Fibroblast of skin of abdomen (primary cell): ENCODE measurements around the gene SERPINE1.

Experiments used
- DNase-seq: peaks from one replicate; pipeline ENCODE4 v3.0.0-alpha.2; 2013

SERPINE1 gene

GRCh38 chr7:101156866-101157589 is 30.1 kb downstream of the SERPINE1 start:
- no peak for DNase-seq

DNA sequence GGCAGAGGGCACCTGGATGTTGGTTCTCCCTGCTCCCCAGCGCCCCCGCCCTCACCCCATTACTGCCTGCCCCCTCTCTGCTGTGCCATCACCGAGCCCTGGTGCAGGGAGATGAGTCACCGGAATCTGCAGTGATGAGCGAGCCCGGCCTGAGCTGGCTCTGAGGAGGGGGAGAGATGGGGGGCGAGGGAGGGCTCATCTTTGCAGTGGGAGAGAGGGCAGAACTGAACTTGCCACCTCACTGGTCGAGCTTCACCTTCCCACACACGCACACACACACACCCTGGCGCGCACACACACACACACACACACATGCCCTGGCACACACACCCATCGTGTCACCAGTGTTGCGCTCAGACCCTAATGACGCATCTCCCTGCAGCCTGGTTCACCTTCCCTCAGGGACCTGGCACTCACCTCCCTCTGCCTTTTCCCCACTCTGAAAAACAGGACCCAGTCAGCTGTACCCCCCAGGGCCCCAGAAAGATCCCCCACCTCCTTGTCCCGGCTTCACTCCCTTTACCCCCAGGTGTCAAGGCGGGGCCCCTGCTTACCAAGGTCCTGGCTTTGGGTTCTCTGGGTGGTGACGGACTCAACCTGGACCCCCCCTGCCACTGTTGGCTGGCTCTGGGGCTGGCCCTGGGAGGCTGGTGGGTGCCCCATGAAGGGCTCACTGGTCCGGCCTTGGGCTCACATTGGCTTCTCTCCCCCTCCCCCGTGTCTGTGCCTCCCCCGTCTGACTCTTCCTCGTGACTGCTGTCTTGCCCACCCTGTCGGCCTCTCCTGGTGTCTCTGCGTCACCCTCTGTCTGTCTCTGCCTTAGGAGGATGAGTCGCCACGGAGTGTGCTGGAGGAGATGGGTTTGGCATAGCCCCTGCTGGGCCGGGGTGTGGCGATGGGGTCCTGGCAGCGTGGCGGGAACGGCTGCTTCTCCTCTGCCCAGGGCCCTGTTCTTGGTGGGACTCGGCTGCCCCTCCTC is 33.1 kb downstream of the SERPINE1 start:
- DNase-seq: no peak

- no peak for DNase-seq
These were observed 34.0 kb downstream of the SERPINE1 start for GRCh38 chr7:101160910-101161309.

- no peak for DNase-seq
These were observed 35.0 kb downstream of the SERPINE1 start for GRCh38 chr7:101161692-101162471.

GRCh38 chr7:101162551-101163278 is 35.8 kb downstream of the SERPINE1 start:
- DNase-seq: peak; percentile 49

DNA sequence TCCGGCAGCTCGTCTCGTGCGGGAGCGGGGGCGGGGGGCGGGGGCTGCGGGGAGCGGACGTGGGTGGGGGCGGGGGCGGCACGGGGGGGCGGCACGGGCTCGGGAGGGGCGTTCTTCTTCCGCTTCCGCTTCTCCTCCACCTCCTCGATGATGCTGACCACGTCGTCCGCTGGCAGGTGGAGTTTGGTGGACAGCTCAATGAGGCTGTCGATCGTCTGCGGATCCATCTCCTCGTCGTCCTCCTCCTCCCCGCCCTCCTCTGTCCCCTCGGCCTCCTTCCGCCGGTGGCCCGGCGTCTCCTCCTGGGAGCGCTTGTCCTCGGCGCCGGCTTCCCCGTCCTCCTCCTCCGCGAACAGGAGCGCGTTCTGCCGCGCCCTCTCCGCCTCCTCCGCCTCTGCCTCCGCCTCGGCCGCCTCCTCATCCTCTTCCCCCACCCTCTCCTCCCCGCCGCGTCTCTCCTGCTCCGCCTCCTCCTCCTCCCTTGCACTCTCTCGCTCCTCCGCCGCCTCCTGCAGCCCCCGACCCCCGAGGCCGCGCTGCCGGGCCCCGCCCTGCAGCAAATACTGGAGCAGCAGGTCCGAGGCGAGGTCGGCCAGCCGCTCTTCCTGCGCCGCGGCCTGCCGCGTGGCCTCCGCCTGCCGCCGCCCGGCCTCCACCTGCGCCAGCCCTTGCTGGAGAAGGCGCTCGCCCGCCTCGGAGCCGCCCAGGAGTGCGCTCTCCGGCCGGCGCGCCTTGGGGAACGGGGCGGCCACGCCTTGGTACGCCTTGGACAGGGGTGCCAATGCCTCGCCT is 36.6 kb downstream of the SERPINE1 start:
- DNase-seq: no peak

DNA sequence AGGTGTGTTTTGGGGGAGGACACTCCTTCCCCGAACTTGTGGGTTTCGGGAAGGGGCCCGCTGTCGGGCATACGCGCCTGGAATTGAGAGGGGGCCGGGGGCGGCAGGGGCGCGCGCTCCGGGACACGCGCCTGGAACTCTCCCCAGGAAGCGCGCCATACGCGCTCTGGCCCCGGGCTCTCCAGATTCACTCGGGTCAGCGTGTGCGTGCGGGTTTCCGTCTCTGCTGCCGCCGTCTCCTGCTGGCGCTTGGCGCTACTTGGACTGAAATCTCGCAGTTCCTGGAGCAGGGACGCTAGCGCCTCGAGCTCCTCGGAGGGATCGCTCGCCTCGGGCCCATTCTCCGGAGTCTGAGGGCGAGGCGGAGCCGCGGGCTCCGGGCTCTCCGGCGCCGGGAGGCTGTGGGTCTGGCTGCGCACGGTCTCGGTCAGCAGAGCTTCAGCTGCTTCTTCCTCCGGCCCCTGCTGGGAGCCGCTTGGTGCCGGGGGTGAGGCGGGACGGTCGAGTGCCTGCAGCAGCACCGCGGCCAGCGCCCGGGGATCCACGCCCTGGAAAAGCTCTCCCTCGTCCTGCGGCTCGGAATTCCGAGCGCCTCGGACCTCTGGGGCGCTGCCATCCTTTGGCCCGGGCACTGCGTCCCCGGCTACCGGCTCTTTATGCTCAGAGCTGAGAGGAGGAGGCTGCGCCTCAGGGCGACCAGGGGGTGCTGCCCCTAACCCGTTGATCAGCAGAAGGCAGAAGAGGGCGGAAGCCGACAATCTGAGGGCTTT is 37.4 kb downstream of the SERPINE1 start:
- peak; percentile 52 for DNase-seq

GRCh38 chr7:101165075-101165957 is 38.4 kb downstream of the SERPINE1 start, which contains the start of gene VGF:
Gene VGF (minus strand): TSS chr7:101165569. CDS start chr7:101164843, 726 bp downstream.
- peak; percentile 96 for DNase-seq

DNA sequence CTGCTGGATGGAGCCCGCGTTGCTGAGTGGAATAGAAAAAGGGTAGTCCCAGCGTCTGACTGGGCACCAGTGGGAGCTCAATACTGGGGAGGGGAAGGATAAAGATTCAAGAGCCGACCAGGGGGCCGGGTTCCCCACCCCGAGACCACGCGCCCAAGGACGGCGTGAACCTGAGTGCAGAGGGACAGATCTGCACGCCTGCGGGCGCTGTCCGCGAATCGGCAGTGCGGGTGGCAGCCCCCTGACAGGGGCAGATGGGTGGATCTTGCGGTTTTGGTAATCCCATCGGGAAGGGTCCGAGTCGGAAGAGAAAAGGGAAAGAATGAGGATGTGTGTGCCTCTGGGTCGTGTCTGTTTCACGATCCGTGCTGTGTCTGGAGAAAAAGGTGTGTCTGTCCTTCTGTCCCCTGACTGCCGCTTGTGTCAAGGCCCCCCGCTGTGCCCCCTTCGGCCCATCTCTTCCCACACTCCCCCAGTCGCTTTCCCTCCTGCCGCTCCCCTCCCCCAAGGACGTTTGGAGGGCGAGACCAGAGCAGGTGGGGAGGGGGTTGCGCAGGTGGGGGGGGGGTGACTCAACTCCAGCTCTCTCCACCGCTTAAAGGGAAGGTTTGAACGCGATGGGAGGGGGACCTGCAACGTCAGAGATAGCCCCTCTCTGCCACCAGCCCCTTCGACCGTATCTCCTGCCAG is 39.2 kb downstream of the SERPINE1 start:
- no peak for DNase-seq

- no peak for DNase-seq
These were observed 39.7 kb downstream of the SERPINE1 start for GRCh38 chr7:101166648-101166908.

DNA sequence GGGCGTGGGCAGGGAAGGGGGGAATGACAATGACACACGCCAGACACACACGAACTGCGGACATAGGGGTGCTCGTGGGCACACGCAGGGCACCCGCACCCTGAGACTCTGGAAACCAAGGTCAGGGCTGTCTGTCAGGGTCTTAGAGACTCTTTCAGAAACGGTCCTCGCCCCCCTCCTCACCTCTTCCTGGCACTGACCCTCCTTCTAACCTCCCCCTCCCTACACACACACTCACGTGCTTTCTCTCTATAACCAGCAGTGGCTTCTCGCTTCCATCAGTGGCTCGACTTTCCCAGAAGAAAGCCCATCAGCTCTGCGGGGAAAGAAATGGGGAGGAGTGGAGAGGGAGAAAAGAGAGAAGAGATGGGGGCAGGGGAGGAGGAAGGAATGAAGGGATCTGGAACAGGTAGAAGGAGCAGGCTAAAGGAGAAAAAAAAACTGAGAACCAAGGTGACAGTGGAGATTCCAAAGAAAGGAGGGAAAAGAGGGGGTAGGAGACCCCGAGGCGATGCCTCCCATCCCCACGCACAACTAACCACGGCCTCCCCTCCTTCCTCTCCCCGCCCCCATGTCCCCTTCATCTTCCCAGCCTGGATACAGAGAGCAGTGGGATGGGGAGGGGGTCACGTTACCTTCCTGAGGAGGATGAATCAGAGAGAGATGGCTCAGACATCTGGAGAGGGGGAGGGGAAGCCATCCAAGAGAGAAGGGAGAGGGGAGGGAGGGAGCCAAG is 40.2 kb downstream of the SERPINE1 start:
- peak; percentile 81 for DNase-seq

GRCh38 chr7:101167645-101168411 is 40.9 kb downstream of the SERPINE1 start:
- DNase-seq: no peak

GRCh38 chr7:101168412-101169049 is 41.6 kb downstream of the SERPINE1 start:
- no peak for DNase-seq

GRCh38 chr7:101169110-101169837 is 42.4 kb downstream of the SERPINE1 start:
- DNase-seq: no peak

GRCh38 chr7:101169838-101170551 is 43.1 kb downstream of the SERPINE1 start:
- DNase-seq: peak; percentile 58
